Neuronal stem cell (in vitro differentiated cells): ENCODE results near the gene MT1X.

Source experiments
- DNase-seq: peaks from one replicate; pipeline ENCODE4 v3.0.0-alpha.2; 2013; ENCODE audit warnings: low spot score
- H2AFZ ChIP-seq: one replicate; pipeline ENCODE4 v1.6.1; 2013; ENCODE audit warnings: mild to moderate bottlenecking, low read length, inconsistent platforms
- H2AK5ac ChIP-seq: 2 replicates; pipeline ENCODE4 v1.6.1; 2013; ENCODE audit warnings: low read depth, mild to moderate bottlenecking, inconsistent platforms, low read length, moderate library complexity, mixed read lengths
- H2BK120ac ChIP-seq: 2 replicates; pipeline ENCODE4 v1.6.1; 2013; ENCODE audit warnings: low read depth, mild to moderate bottlenecking, inconsistent platforms, low read length, moderate library complexity, mixed read lengths
- H2BK12ac ChIP-seq: one replicate; pipeline ENCODE4 v1.6.1; 2013; ENCODE audit warnings: low read length, inconsistent platforms
- H2BK15ac ChIP-seq: 2 replicates; pipeline ENCODE4 v1.6.1; 2013; ENCODE audit warnings: mild to moderate bottlenecking, low read length, inconsistent platforms, mixed read lengths
- H2BK5ac ChIP-seq: one replicate; pipeline ENCODE4 v1.6.1; 2013; ENCODE audit warnings: inconsistent platforms, mild to moderate bottlenecking, low read length, moderate library complexity
- H3K14ac ChIP-seq: one replicate; pipeline ENCODE4 v1.6.1; 2013; ENCODE audit warnings: low read length, inconsistent platforms
- H3K18ac ChIP-seq: 2 replicates; pipeline ENCODE4 v1.6.1; 2013; ENCODE audit warnings: low read length, inconsistent platforms
- H3K23ac ChIP-seq: 2 replicates; pipeline ENCODE4 v1.6.1; 2013; ENCODE audit warnings: low read depth, mild to moderate bottlenecking, mixed read lengths, low read length, inconsistent platforms; ENCODE audit not compliant: poor library complexity
- H3K27ac ChIP-seq: replicated peaks from 3 replicates; pipeline ENCODE4 v1.5.1; 2013; ENCODE audit warnings: low read length, inconsistent platforms
- H3K27me3 ChIP-seq, 3 experiments: 2 replicates each; pipeline ENCODE4 v1.6.1; 2013; ENCODE audit warnings: low read length in 3 of 3, mild to moderate bottlenecking in 2 of 3, inconsistent platforms in 1 of 3, low read depth in 1 of 3, mixed read lengths in 1 of 3, moderate library complexity in 1 of 3; ENCODE audit not compliant: control insufficient read depth in 3 of 3, insufficient read depth in 3 of 3
- H3K36me3 ChIP-seq, 2 donors: replicated peaks in 1 of 2; 2 replicates each; pipeline ENCODE4 v1.6.1; 2013; ENCODE audit warnings: low read length in 2 of 2; ENCODE audit not compliant: control insufficient read depth in 2 of 2, insufficient read depth in 2 of 2
- H3K4ac ChIP-seq: 2 replicates; pipeline ENCODE4 v1.6.1; 2013; ENCODE audit warnings: inconsistent platforms, mild to moderate bottlenecking, low read length, moderate library complexity
- H3K4me1 ChIP-seq, 2 donors: 1 replicate in 1 of 2; 2 replicates in 1 of 2; pipeline ENCODE4 v1.6.1; 2013; ENCODE audit warnings: low read length in 2 of 2, low read depth in 1 of 2; ENCODE audit not compliant: control insufficient read depth in 2 of 2, insufficient read depth in 1 of 2
- H3K4me2 ChIP-seq: one replicate; pipeline ENCODE4 v1.6.1; 2013; ENCODE audit warnings: mild to moderate bottlenecking, low read length, inconsistent platforms; ENCODE audit not compliant: insufficient read depth, poor library complexity, severe bottlenecking
- H3K4me3 ChIP-seq, 2 donors: 2 replicates each; pipeline ENCODE4 v1.5.1; 2013; ENCODE audit warnings: low read length in 2 of 2, mild to moderate bottlenecking in 2 of 2, inconsistent platforms in 1 of 2, moderate library complexity in 1 of 2
- H3K79me1 ChIP-seq: one replicate; pipeline ENCODE4 v1.6.1; 2013; ENCODE audit warnings: low read depth, mild to moderate bottlenecking, inconsistent platforms, low read length, moderate library complexity
- H3K9ac ChIP-seq: one replicate; pipeline ENCODE4 v1.6.1; 2013; ENCODE audit warnings: mild to moderate bottlenecking, low read depth, low read length, inconsistent platforms; ENCODE audit not compliant: poor library complexity
- H3K9me3 ChIP-seq, 2 donors: replicated peaks in 1 of 2; 2 replicates each; pipeline versions ENCODE3 to v1.6.1; 2013; ENCODE audit warnings: low read length in 2 of 2, mild to moderate bottlenecking in 2 of 2, inconsistent platforms in 1 of 2, low read depth in 1 of 2, mixed read lengths in 1 of 2, moderate library complexity in 1 of 2; ENCODE audit not compliant: control insufficient read depth in 2 of 2, insufficient read depth in 1 of 2
- H4K8ac ChIP-seq: one replicate; pipeline ENCODE4 v1.6.1; 2013; ENCODE audit warnings: low read depth, mild to moderate bottlenecking, inconsistent platforms, low read length, moderate library complexity
- H4K91ac ChIP-seq: one replicate; pipeline ENCODE4 v1.6.1; 2013; ENCODE audit warnings: low read length, low read depth, mild to moderate bottlenecking, inconsistent platforms; ENCODE audit not compliant: poor library complexity
- WGBS, 2 donors: extraction: QIAGEN DNeasy Blood & Tissue Kit; methylation state at CpG; one replicate each; pipeline ENCODE4 v1.1.7; 2013; ENCODE audit warnings: missing lambda C conversion rate in 2 of 2, mixed read lengths in 1 of 2; ENCODE audit not compliant: insufficient read length in 2 of 2, insufficient replicate concordance in 1 of 2; ENCODE audit errors: extremely low coverage in 2 of 2; 5-methylcytosine and 5-hydroxymethylcytosine counted together

MT1X gene

GRCh38 chr16:56711862-56712261, 29.6 kb downstream of the MT1X start:
- Histone ChIP-seq H3K27me3 (peaks cover 0 to 24% (median 0%) of the 10 kb centered on the region in 3 experiments), H3K9ac (no peak overlapping the region), H3K4me2 (no peak overlapping the region), H3K27ac (no peak overlapping the region), H3K4me1 (no peaks in the 10 kb centered on the region), H3K79me1 (no peaks in the 10 kb centered on the region), H3K14ac (no peak overlapping the region), H3K18ac (no peak overlapping the region), H4K8ac (no peak overlapping the region), H3K4me3 (no peak overlapping the region), H2AK5ac (no peak overlapping the region), H2BK15ac (no peak overlapping the region), H2BK120ac (no peak overlapping the region), H3K4ac (no peak overlapping the region), H2BK5ac (no peak overlapping the region), H3K23ac (no peak overlapping the region), H2AFZ (no peak overlapping the region), H4K91ac (no peak overlapping the region), H3K9me3 (no peaks in the 10 kb centered on the region), H3K36me3 (no peaks in the 10 kb centered on the region), H2BK12ac (no peak overlapping the region)
- no CpG with 5 or more reads among the region's 2 CpGs for WGBS, 2 donors
- no peak for DNase-seq

GRCh38 chr16:56713794-56714193, 31.5 kb downstream of the MT1X start:
- Histone ChIP-seq H4K91ac (no peak overlapping the region), H3K4me1 (no peaks in the 10 kb centered on the region), H3K79me1 (no peaks in the 10 kb centered on the region), H2BK12ac (no peak overlapping the region), H2AK5ac (no peak overlapping the region), H3K4ac (no peak overlapping the region), H3K4me3 (no peak overlapping the region), H4K8ac (no peak overlapping the region), H3K4me2 (no peak overlapping the region), H3K23ac (no peak overlapping the region), H3K36me3 (no peaks in the 10 kb centered on the region), H2BK5ac (no peak overlapping the region), H2BK15ac (no peak overlapping the region), H3K18ac (no peak overlapping the region), H3K27ac (no peak overlapping the region), H2BK120ac (no peak overlapping the region), H2AFZ (no peak overlapping the region), H3K9ac (no peak overlapping the region), H3K9me3 (no peaks in the 10 kb centered on the region), H3K14ac (no peak overlapping the region), H3K27me3 (peaks cover 0 to 16% (median 0%) of the 10 kb centered on the region in 3 experiments)
- WGBS, 2 donors, result no CpG with 5 or more reads among the region's 2 CpGs
- DNase-seq, result no peak

- H3K14ac ChIP-seq, result no peak overlapping the region
- WGBS, 2 donors, result no CpG with 5 or more reads among the region's 4 CpGs
- DNase-seq, result no peak
Observed at GRCh38 chr16:56715126-56715525, 32.9 kb downstream of the MT1X start.

GRCh38 chr16:56716761-56717160, 34.5 kb downstream of the MT1X start:
- no peak overlapping the region for H3K18ac ChIP-seq
- DNase-seq, result no peak
- H2AK5ac ChIP-seq, result no peak overlapping the region
- no peak overlapping the region for H4K91ac ChIP-seq
- H3K27ac ChIP-seq, result no peak overlapping the region
- no peak overlapping the region for H3K4ac ChIP-seq
- no peaks in the 10 kb centered on the region for H3K9me3 ChIP-seq
- no peak overlapping the region for H2BK15ac ChIP-seq
- no CpG with 5 or more reads among the region's 3 CpGs for WGBS, 2 donors
- no peak overlapping the region for H3K23ac ChIP-seq
- H2BK120ac ChIP-seq, result no peak overlapping the region
- no peak overlapping the region for H3K14ac ChIP-seq
- no peak overlapping the region for H2BK12ac ChIP-seq
- H3K27me3 ChIP-seq, result peaks cover 0 to 10% (median 0%) of the 10 kb centered on the region in 3 experiments
- H2AFZ ChIP-seq, result no peak overlapping the region
- no peak overlapping the region for H3K9ac ChIP-seq
- H3K4me1 ChIP-seq, result no peaks in the 10 kb centered on the region
- no peak overlapping the region for H3K4me3 ChIP-seq
- H3K4me2 ChIP-seq, result no peak overlapping the region
- no peaks in the 10 kb centered on the region for H3K79me1 ChIP-seq
- no peak overlapping the region for H2BK5ac ChIP-seq
- no peaks in the 10 kb centered on the region for H3K36me3 ChIP-seq
- H4K8ac ChIP-seq, result no peak overlapping the region

More at GRCh38 chr16:56715126-56715525, 32.9 kb downstream of the MT1X start:
- Histone ChIP-seq H3K9me3 (no peaks in the 10 kb centered on the region), H3K27me3 (peaks cover 0 to 6% (median 0%) of the 10 kb centered on the region in 3 experiments), H2BK12ac (no peak overlapping the region), H4K91ac (no peak overlapping the region), H3K18ac (no peak overlapping the region), H2BK120ac (no peak overlapping the region), H3K4me3 (no peak overlapping the region), H3K9ac (no peak overlapping the region), H3K27ac (no peak overlapping the region), H3K79me1 (no peaks in the 10 kb centered on the region), H3K4ac (no peak overlapping the region), H2BK15ac (no peak overlapping the region), H3K4me2 (no peak overlapping the region), H4K8ac (no peak overlapping the region), H3K23ac (no peak overlapping the region), H3K4me1 (no peaks in the 10 kb centered on the region), H2BK5ac (no peak overlapping the region), H2AFZ (no peak overlapping the region), H3K36me3 (no peaks in the 10 kb centered on the region), H2AK5ac (no peak overlapping the region)
